Fibroblast of lung (primary cell): Measurements from ENCODE around the gene PIP5K1C. TPM values are rescaled to one million over a fixed set of nuclear protein-coding genes. Genes with fewer than 3 reads are reported as not detected.

Experiments used
- DNase-seq, 2 donors: peaks; one replicate each; pipeline versions ENCODE4 v3.0.0 to v3.0.0-alpha.2; 2010; ENCODE audit warnings: low read depth in 2 of 2
- H2AFZ ChIP-seq: 2 replicates; pipeline ENCODE4 v1.5.1; 2012; ENCODE audit warnings: low read length, control low read depth, inconsistent platforms
- H3K27ac ChIP-seq: 2 replicates; pipeline ENCODE4 v1.5.1; 2011; ENCODE audit warnings: low read length, control low read depth; ENCODE audit not compliant: insufficient read depth
- H3K27me3 ChIP-seq: 2 replicates; pipeline ENCODE4 v1.5.1; 2011; ENCODE audit warnings: mild to moderate bottlenecking, low read length; ENCODE audit not compliant: control insufficient read depth, insufficient read depth
- H3K36me3 ChIP-seq: 2 replicates; pipeline ENCODE4 v1.5.1; 2011; ENCODE audit warnings: low read length; ENCODE audit not compliant: control insufficient read depth, insufficient read depth
- H3K4me1 ChIP-seq: 2 replicates; pipeline ENCODE4 v1.5.1; 2011; ENCODE audit warnings: low read length; ENCODE audit not compliant: control insufficient read depth, insufficient read depth; ENCODE audit errors: extremely low read depth
- H3K4me2 ChIP-seq: 2 replicates; pipeline ENCODE4 v1.5.1; 2011; ENCODE audit warnings: low read length, control low read depth; ENCODE audit not compliant: insufficient read depth; ENCODE audit errors: extremely low read depth
- H3K4me3 ChIP-seq, 4 experiments: fragments of 200-600 bp in 1 of 4; sonication (generic) in 1 of 4; replicated peaks in 1 of 4; 2 replicates each; pipeline ENCODE4 v1.5.1; 2011 to 2016; ENCODE audit warnings: low read length in 4 of 4, low read depth in 3 of 4, mild to moderate bottlenecking in 3 of 4, control low read depth in 2 of 4, inconsistent platforms in 1 of 4, mixed read lengths in 1 of 4; ENCODE audit not compliant: insufficient read depth in 1 of 4; ENCODE audit errors: control extremely low read depth in 1 of 4
- H3K79me2 ChIP-seq: 2 replicates; pipeline ENCODE4 v1.5.1; 2012; ENCODE audit warnings: mild to moderate bottlenecking, low read length, inconsistent platforms; ENCODE audit not compliant: control insufficient read depth, insufficient read depth
- H3K9ac ChIP-seq: 2 replicates; pipeline ENCODE4 v1.5.1; 2011; ENCODE audit warnings: mild to moderate bottlenecking, low read length, control low read depth; ENCODE audit not compliant: insufficient read depth
- H3K9me3 ChIP-seq: 2 replicates; pipeline ENCODE4 v1.5.1; 2012; ENCODE audit warnings: low read depth, low read length; ENCODE audit not compliant: control insufficient read depth, insufficient read depth
- H4K20me1 ChIP-seq: 2 replicates; pipeline ENCODE4 v1.5.1; 2011; ENCODE audit warnings: low read length; ENCODE audit not compliant: control insufficient read depth, insufficient read depth; ENCODE audit errors: extremely low read depth
- EZH2 ChIP-seq: IDR thresholded peaks from 2 replicates; pipeline ENCODE4 v1.5.1; 2012; ENCODE audit warnings: low read length, control low read depth, mild to moderate bottlenecking; ENCODE audit errors: missing control alignments
- polyA plus RNA-seq, 2 donors: library from polyadenylated mRNA; depleted of rRNA in 1 of 2; stranded (reverse) in 1 of 2; unstranded in 1 of 2; fragments of >200 nt; gene quantifications; 2 replicates each; pipeline ENCODE4 v1.2.1, GENCODE V29; 2011 to 2012; ENCODE audit warnings: missing spikeins in 1 of 2
- total RNA-seq: library from RNA; depleted of rRNA; stranded (reverse); fragments of >200 nt; gene quantifications from 2 replicates; pipeline ENCODE4 v1.2.1, GENCODE V29; 2014
- TF ChIP-seq, protein P1 (sequence below), 2 donors: IDR thresholded peaks in 1 of 2; conservative IDR thresholded peaks in 1 of 2; 1 replicate in 1 of 2; 2 replicates in 1 of 2; pipeline ENCODE4 v1.5.1; 2011 to 2012; ENCODE audit warnings: low read length in 2 of 2, control low read depth in 1 of 2, inconsistent platforms in 1 of 2, low read depth in 1 of 2, mild to moderate bottlenecking in 1 of 2

PIP5K1C gene
- total and polyA plus RNA-seq, 2 donors (not counting 1 experiment from before 2014, with no cell fraction given): 8.7 to 16.7 TPM

DNA sequence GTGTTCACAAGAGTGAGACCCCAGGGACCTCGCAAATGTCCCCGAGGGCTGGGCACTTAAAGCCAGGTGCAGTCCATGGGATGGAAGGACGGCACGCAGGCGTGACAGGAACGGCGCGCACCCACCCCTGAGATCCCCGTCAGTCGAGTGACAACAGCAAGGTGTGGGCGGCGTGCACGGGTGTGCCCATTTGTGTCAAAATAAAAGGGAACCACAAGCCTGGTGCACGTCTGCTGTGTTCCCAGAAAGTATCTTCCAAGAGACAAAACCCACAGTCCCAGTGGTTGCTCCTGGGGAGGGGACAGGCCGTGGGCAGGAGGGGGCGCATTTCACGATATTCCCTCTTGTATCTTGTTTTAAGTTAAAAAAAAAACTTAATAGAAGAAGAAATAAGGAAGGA lies 58.0 kb downstream of the PIP5K1C start:
- Histone ChIP-seq H3K27me3 (no peaks in the 10 kb centered on the region), H2AFZ (no peak overlapping the region)
- TF ChIP-seq, protein P1, sequence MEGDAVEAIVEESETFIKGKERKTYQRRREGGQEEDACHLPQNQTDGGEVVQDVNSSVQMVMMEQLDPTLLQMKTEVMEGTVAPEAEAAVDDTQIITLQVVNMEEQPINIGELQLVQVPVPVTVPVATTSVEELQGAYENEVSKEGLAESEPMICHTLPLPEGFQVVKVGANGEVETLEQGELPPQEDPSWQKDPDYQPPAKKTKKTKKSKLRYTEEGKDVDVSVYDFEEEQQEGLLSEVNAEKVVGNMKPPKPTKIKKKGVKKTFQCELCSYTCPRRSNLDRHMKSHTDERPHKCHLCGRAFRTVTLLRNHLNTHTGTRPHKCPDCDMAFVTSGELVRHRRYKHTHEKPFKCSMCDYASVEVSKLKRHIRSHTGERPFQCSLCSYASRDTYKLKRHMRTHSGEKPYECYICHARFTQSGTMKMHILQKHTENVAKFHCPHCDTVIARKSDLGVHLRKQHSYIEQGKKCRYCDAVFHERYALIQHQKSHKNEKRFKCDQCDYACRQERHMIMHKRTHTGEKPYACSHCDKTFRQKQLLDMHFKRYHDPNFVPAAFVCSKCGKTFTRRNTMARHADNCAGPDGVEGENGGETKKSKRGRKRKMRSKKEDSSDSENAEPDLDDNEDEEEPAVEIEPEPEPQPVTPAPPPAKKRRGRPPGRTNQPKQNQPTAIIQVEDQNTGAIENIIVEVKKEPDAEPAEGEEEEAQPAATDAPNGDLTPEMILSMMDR (conservative IDR thresholded peaks at IDR 0.05 in 1 of 2, IDR thresholded peaks at IDR 0.05 in 1 of 2; ENCODE audit: low read depth in 1 of 2, low read length in 2 of 2): no peak
- TF ChIP-seq EZH2: no peak

DNA sequence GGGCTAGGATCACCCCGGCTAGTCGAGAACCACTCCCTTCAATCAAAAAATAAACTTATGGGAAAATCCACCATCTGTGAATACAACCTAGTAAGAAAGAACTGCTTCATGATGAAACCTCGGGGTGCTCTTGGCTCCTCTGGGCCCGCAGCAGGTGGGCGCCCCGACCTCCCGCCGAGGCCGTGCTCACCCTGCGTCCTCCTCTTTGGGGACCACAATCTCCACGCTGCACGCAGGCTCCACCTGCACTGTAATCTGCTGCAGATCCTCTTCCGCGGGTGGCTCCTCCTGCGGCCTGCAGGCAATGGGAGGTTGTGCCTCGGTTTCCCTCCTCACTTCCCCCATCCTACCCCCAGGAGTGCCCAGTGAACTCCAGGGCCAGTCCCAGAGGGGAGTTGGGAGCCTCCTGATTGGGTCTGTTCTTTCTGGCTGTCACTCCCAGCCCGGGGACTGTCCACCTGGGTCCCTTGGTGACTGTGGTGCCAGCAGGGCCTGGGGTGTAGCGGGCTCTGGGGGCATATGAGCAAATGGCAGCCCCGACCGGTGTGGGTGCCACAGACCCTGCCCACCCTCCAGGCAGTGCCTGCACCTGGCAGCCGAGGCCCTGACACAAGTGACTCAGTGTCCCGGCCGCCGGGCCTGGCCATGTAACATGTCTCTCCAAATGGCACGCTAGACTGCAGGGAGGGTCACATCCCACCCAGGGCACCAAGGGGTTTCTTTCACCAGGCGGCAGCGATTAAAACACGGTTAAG lies 58.6 kb downstream of the PIP5K1C start:
- DNase-seq: no peak
- TF ChIP-seq, protein P1 (conservative IDR thresholded peaks at IDR 0.05 in 1 of 2, IDR thresholded peaks at IDR 0.05 in 1 of 2; ENCODE audit: low read depth in 1 of 2, low read length in 2 of 2): no peak
- no peak for TF ChIP-seq EZH2
- H3K36me3 ChIP-seq: peaks cover 16% of the 10 kb centered on the region
- H3K4me1 ChIP-seq: peaks cover 6% of the 10 kb centered on the region
- no peak overlapping the region for H2AFZ ChIP-seq
- H3K27me3 ChIP-seq: no peaks in the 10 kb centered on the region
- H3K4me3 ChIP-seq: no peak overlapping the region
- no peaks in the 10 kb centered on the region for H4K20me1 ChIP-seq
- no peak overlapping the region for H3K27ac ChIP-seq
- H3K9me3 ChIP-seq: no peaks in the 10 kb centered on the region
- H3K4me2 ChIP-seq: no peak overlapping the region
- no peaks in the 10 kb centered on the region for H3K79me2 ChIP-seq
- no peak overlapping the region for H3K9ac ChIP-seq

More for the DNA sequence above, 58.0 kb downstream of the PIP5K1C start:
- H3K36me3 ChIP-seq: peaks cover 16% of the 10 kb centered on the region
- DNase-seq: no peak
- no peak overlapping the region for H3K4me3 ChIP-seq
- H3K27ac ChIP-seq: no peak overlapping the region
- H4K20me1 ChIP-seq: no peaks in the 10 kb centered on the region
- H3K9ac ChIP-seq: no peak overlapping the region
- H3K9me3 ChIP-seq: no peaks in the 10 kb centered on the region
- H3K4me1 ChIP-seq: peaks cover 6% of the 10 kb centered on the region
- H3K4me2 ChIP-seq: no peak overlapping the region
- H3K79me2 ChIP-seq: no peaks in the 10 kb centered on the region

DNA sequence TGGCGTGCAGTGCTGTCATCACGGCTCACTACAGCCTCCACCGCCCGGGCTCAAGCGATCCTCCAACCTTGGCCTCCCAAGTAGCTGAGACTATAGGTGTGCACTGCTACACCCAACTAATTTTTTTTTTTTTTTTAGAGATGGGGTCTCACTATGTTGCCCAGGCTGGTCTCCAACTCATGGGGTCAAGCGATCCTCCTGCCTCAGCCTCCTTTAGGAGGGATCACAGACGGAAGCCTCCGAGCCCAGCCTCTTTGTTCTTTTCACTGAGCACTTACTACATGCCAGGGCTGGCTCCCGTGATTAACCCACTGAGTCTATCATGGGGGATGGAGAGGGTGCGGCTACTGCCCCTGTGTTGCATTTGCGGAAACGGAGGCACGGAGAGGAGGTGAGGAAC lies 60.8 kb downstream of the PIP5K1C start:
- no peak for DNase-seq
- H3K79me2 ChIP-seq: no peaks in the 10 kb centered on the region
- TF ChIP-seq, protein P1 (conservative IDR thresholded peaks at IDR 0.05 in 1 of 2, IDR thresholded peaks at IDR 0.05 in 1 of 2; ENCODE audit: low read depth in 1 of 2, low read length in 2 of 2): no peak
- TF ChIP-seq EZH2: no peak

More for the DNA sequence above, 60.8 kb downstream of the PIP5K1C start:
- H3K9ac ChIP-seq: no peak overlapping the region
- no peak overlapping the region for H3K4me3 ChIP-seq
- no peaks in the 10 kb centered on the region for H3K9me3 ChIP-seq
- H3K4me1 ChIP-seq: no peaks in the 10 kb centered on the region
- no peak overlapping the region for H3K27ac ChIP-seq
- H4K20me1 ChIP-seq: no peaks in the 10 kb centered on the region
- H3K27me3 ChIP-seq: no peaks in the 10 kb centered on the region
- no peak overlapping the region for H3K4me2 ChIP-seq
- no peak overlapping the region for H2AFZ ChIP-seq
- H3K36me3 ChIP-seq: peaks cover 14% of the 10 kb centered on the region
